Measurements from ENCODE around the gene ZNF273. TPM values are rescaled to one million over a fixed set of nuclear protein-coding genes. Genes with fewer than 3 reads are reported as not detected.

Gene ZNF273
- total RNA-seq, 1 experiment from 2014 or later: 5.1 TPM

GRCh38 chr7:64869912-64870562, 33.0 kb upstream of the ZNF273 start:
- Mint-ChIP-seq H3K4me3 (ENCODE audit: low read depth, unreplicated experiment) (no peak overlapping the region), H3K4me1 (ENCODE audit: low read depth, unreplicated experiment) (no peaks in the 10 kb centered on the region), H3K27ac (ENCODE audit: unreplicated experiment) (no peak overlapping the region), H3K36me3 (ENCODE audit: insufficient read depth, unreplicated experiment) (no peaks in the 10 kb centered on the region), H3K27me3 (ENCODE audit: unreplicated experiment) (no peaks in the 10 kb centered on the region), H3K9me3 (ENCODE audit: low read depth, unreplicated experiment) (peaks cover 2% of the 10 kb centered on the region)
- CTCF ChIA-PET: no interaction called here
- no TSS peak for BruUV-seq (replicated peaks)
- intact Hi-C loops (cut with micrococcal nuclease; ENCODE audit: unreplicated experiment): no loop called here
- DNase-seq: no peak
- no peak for TF ChIP-seq CTCF (IDR thresholded peaks at IDR 0.05; ENCODE audit: unreplicated experiment)

GRCh38 chr7:64870656-64871055, 32.4 kb upstream of the ZNF273 start:
- CTCF ChIA-PET: no interaction called here
- DNase-seq: no peak
- Mint-ChIP-seq H3K4me1 (ENCODE audit: low read depth, unreplicated experiment) (no peaks in the 10 kb centered on the region), H3K4me3 (ENCODE audit: low read depth, unreplicated experiment) (no peak overlapping the region), H3K27me3 (ENCODE audit: unreplicated experiment) (no peaks in the 10 kb centered on the region), H3K9me3 (ENCODE audit: low read depth, unreplicated experiment) (peaks cover 2% of the 10 kb centered on the region), H3K36me3 (ENCODE audit: insufficient read depth, unreplicated experiment) (no peaks in the 10 kb centered on the region), H3K27ac (ENCODE audit: unreplicated experiment) (no peak overlapping the region)
- TF ChIP-seq CTCF (IDR thresholded peaks at IDR 0.05; ENCODE audit: unreplicated experiment): no peak
- intact Hi-C loops (cut with micrococcal nuclease; ENCODE audit: unreplicated experiment): no loop called here
- no TSS peak for BruUV-seq (replicated peaks)

- Mint-ChIP-seq H3K36me3 (ENCODE audit: insufficient read depth, unreplicated experiment) (no peaks in the 10 kb centered on the region), H3K4me1 (ENCODE audit: low read depth, unreplicated experiment) (no peaks in the 10 kb centered on the region), H3K4me3 (ENCODE audit: low read depth, unreplicated experiment) (no peak overlapping the region), H3K9me3 (ENCODE audit: low read depth, unreplicated experiment) (no peaks in the 10 kb centered on the region), H3K27me3 (ENCODE audit: unreplicated experiment) (no peaks in the 10 kb centered on the region), H3K27ac (ENCODE audit: unreplicated experiment) (no peak overlapping the region)
- intact Hi-C loops (cut with micrococcal nuclease; ENCODE audit: unreplicated experiment): no loop called here
- CTCF ChIA-PET: no interaction called here
- no peak for DNase-seq
- BruUV-seq (replicated peaks): no TSS peak
- no peak for TF ChIP-seq CTCF (IDR thresholded peaks at IDR 0.05; ENCODE audit: unreplicated experiment)
These were observed 31.3 kb upstream of the ZNF273 start for GRCh38 chr7:64871761-64872160.

GRCh38 chr7:64872351-64873154, 30.5 kb upstream of the ZNF273 start:
- intact Hi-C loops (cut with micrococcal nuclease; ENCODE audit: unreplicated experiment): no loop called here
- peaks cover 3% of the 10 kb centered on the region for H3K9me3 Mint-ChIP-seq (ENCODE audit: low read depth, unreplicated experiment)
- no peak overlapping the region for H3K27ac Mint-ChIP-seq (ENCODE audit: unreplicated experiment)
- DNase-seq: no peak
- BruUV-seq (replicated peaks): no TSS peak
- H3K4me3 Mint-ChIP-seq (ENCODE audit: low read depth, unreplicated experiment): no peak overlapping the region
- H3K4me1 Mint-ChIP-seq (ENCODE audit: low read depth, unreplicated experiment): no peaks in the 10 kb centered on the region
- no peaks in the 10 kb centered on the region for H3K27me3 Mint-ChIP-seq (ENCODE audit: unreplicated experiment)
- TF ChIP-seq CTCF (IDR thresholded peaks at IDR 0.05; ENCODE audit: unreplicated experiment): no peak
- CTCF ChIA-PET: no interaction called here
- no peaks in the 10 kb centered on the region for H3K36me3 Mint-ChIP-seq (ENCODE audit: insufficient read depth, unreplicated experiment)

Data from Calu3 (cell line).